ENCODE data around the gene SLC16A4. TPM values are rescaled to one million over a fixed set of nuclear protein-coding genes. Genes with fewer than 3 reads are reported as not detected.

The SLC16A4 gene
- total RNA-seq, 2 experiments from 2014 or later, result 0.22 to 0.38 TPM

DNA sequence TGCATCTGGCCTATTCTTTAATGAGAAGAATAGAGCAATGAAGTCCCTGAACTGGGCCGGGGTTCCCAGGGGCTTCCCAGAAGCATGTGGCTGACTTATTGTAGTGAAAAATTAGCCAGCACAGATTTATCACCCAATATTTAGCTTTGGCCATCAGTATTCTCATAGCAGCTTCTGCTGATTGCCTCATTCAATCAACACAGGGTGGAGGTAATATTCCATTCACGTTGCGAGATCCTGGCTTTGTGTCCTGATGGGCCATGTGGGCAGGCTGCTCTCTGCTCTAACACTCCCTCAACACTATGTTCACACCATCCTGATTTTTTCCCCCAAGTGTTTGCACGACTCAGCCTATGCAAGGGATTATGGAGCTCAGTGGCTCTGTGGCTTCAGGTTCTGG lies 38.1 kb upstream of the SLC16A4 start:
- no peak overlapping the region for H3K4me2 ChIP-seq (ENCODE audit: low read length)
- H3K4me3 ChIP-seq (ENCODE audit: low read depth, low read length, poor library complexity, severe bottlenecking), result no peak overlapping the region
- no TSS peak for BruUV-seq (replicated peaks)
- H3K9me2 ChIP-seq (ENCODE audit: insufficient read depth, low read length), result no peaks in the 10 kb centered on the region
- no peak for DNase-seq (ENCODE audit: low spot score)
- H2AFZ ChIP-seq (ENCODE audit: low read length), result no peak overlapping the region
- H4K20me1 ChIP-seq (ENCODE audit: insufficient read depth, low read length), result no peaks in the 10 kb centered on the region
- H3K27ac ChIP-seq (ENCODE audit: low read depth, low read length, poor library complexity, severe bottlenecking), result no peak overlapping the region
- TF ChIP-seq EZH2phosphoT487 (IDR thresholded peaks at IDR 0.05; ENCODE audit: borderline replicate concordance, low read depth, low read length) (no peak), CTCF (conservative IDR thresholded peaks at IDR 0.05; ENCODE audit: low read length) (no peak)
- ChIA-PET CTCF (ENCODE audit: unreplicated experiment) (interaction anchor here (0.6 to 1.1 kb wide), 2 partner anchors 17 to 1213 kb away, joined by 3 to 5 read pairs; no protein-coding TSS in a partner anchor), POLR2A (interaction anchor here (0.6 to 0.8 kb wide), 4 partner anchors 12 to 207 kb away, joined by 3 to 6 read pairs (median 4); no protein-coding TSS in a partner anchor)
- H3K9me3 ChIP-seq (ENCODE audit: low read length), result no peaks in the 10 kb centered on the region
- no peaks in the 10 kb centered on the region for H3K36me3 ChIP-seq (ENCODE audit: insufficient read depth, low read length)
- peaks cover 12% of the 10 kb centered on the region for H3K4me1 ChIP-seq (ENCODE audit: insufficient read depth, low read length, poor library complexity, severe bottlenecking)
- intact Hi-C loops (cut with micrococcal nuclease; ENCODE audit: unreplicated experiment), result no loop called here
- no peaks in the 10 kb centered on the region for H3K79me2 ChIP-seq (ENCODE audit: insufficient read depth, low read depth, low read length)

DNA sequence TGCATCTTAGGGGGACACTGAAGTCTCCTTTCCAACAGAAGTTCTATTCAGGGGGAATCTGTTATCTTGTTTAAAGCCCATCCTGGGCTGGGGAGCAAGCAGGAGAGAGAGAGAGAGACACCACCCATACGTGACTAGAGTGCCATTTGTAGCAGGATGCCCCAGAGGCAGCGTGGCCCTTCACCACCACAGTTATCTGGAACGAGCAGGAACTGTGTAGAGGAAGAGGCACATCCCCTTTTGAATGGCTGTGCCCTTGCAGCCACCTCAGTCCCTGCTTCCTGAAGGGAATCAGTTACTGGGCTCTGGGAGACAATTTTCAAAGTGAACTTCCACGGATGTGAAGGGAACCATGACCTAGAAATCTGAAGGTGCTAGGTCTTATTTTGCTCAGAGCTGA lies 36.0 kb upstream of the SLC16A4 start:
- intact Hi-C loops (cut with micrococcal nuclease; ENCODE audit: unreplicated experiment), result no loop called here
- CTCF ChIA-PET (ENCODE audit: unreplicated experiment), result no interaction called here

More for the DNA sequence above, 36.0 kb upstream of the SLC16A4 start:
- Histone ChIP-seq H3K4me3 (ENCODE audit: low read depth, low read length, poor library complexity, severe bottlenecking) (no peak overlapping the region), H3K27ac (ENCODE audit: low read depth, low read length, poor library complexity, severe bottlenecking) (no peak overlapping the region), H3K9me3 (ENCODE audit: low read length) (peaks cover 2% of the 10 kb centered on the region; the same call in 1 of the 2 replicates), H3K9me2 (ENCODE audit: insufficient read depth, low read length) (no peaks in the 10 kb centered on the region), H2AFZ (ENCODE audit: low read length) (no peak overlapping the region), H3K79me2 (ENCODE audit: insufficient read depth, low read depth, low read length) (no peaks in the 10 kb centered on the region), H3K4me1 (ENCODE audit: insufficient read depth, low read length, poor library complexity, severe bottlenecking) (peaks cover 9% of the 10 kb centered on the region), H3K4me2 (ENCODE audit: low read length) (no peak overlapping the region), H3K36me3 (ENCODE audit: insufficient read depth, low read length) (no peaks in the 10 kb centered on the region), H4K20me1 (ENCODE audit: insufficient read depth, low read length) (no peaks in the 10 kb centered on the region)
- BruUV-seq (replicated peaks), result no TSS peak
- TF ChIP-seq EZH2phosphoT487 (IDR thresholded peaks at IDR 0.05; ENCODE audit: borderline replicate concordance, low read depth, low read length) (no peak), CTCF (conservative IDR thresholded peaks at IDR 0.05; ENCODE audit: low read length) (no peak)
- DNase-seq (ENCODE audit: low spot score), result no peak
- POLR2A ChIA-PET, result no interaction called here

All from OCI-LY7 (cell line).